GM23338 (cell line): ENCODE results near the gene PPY. TPM values are rescaled to one million over a fixed set of nuclear protein-coding genes. Genes with fewer than 3 reads are reported as not detected.

ENCODE experiments used
- polyA plus RNA-seq: library from polyadenylated mRNA; unstranded; fragments of >200 nt; fragmentation: Nextera tagmentation; extraction: Ambion mirVana; gene quantifications from 2 replicates; pipeline ENCODE4 v1.2.1, GENCODE V29; 2016
- total RNA-seq: library from RNA; depleted of rRNA; stranded (reverse); fragments of >200 nt; shearing (Covaris generic); gene quantifications from 2 replicates; pipeline ENCODE4 v1.2.3, GENCODE V29; 2014; rRNA removed

The PPY gene
- total and polyA plus RNA-seq, 2 experiments from 2014 or later = 0.94 TPM; not detected in 1

Other genes starting within 250 kb of the PPY start
- 0.31 TPM in 1 of 2 replicates, not detected in the other for gene SOST, start 183.7 kb downstream of the PPY start, total RNA-seq
- gene SOST, start 183.7 kb downstream of the PPY start, polyA plus RNA-seq = not detected in 2 replicates
- gene DUSP3, start 163.5 kb downstream of the PPY start, total RNA-seq = 17.5 and 22.1 TPM in 2 replicates
- gene DUSP3, start 163.5 kb downstream of the PPY start, polyA plus RNA-seq = 14.7 and 15.4 TPM in 2 replicates
- 0.07 and 0.12 TPM in 2 replicates for gene CFAP97D1, start 162.0 kb downstream of the PPY start, total RNA-seq
- gene CFAP97D1, start 162.0 kb downstream of the PPY start, polyA plus RNA-seq = 0.10 TPM in 1 of 2 replicates, not detected in the other
- 4.2 and 6.6 TPM in 2 replicates for gene MPP3, start 109.3 kb downstream of the PPY start, total RNA-seq
- gene MPP3, start 109.3 kb downstream of the PPY start, polyA plus RNA-seq = 5.6 and 7.4 TPM in 2 replicates
- not detected in 2 replicates for gene CD300LG, start 95.3 kb downstream of the PPY start, total RNA-seq
- not detected in 2 replicates for gene CD300LG, start 95.3 kb downstream of the PPY start, polyA plus RNA-seq
- gene MPP2, start 34.9 kb downstream of the PPY start, total RNA-seq = 20.7 and 21.0 TPM in 2 replicates
- gene MPP2, start 34.9 kb downstream of the PPY start, polyA plus RNA-seq = 7.2 and 7.8 TPM in 2 replicates
- 0.56 TPM in 1 of 2 replicates, not detected in the other for gene PYY, start 11.5 kb upstream of the PPY start, total RNA-seq
- 6.6 and 8.5 TPM in 2 replicates for gene PYY, start 11.5 kb upstream of the PPY start, polyA plus RNA-seq
- 7.2 and 7.7 TPM in 2 replicates for gene NAGS, start 62.1 kb upstream of the PPY start, total RNA-seq
- gene NAGS, start 62.1 kb upstream of the PPY start, polyA plus RNA-seq = 4.1 and 4.2 TPM in 2 replicates
- gene TMEM101, start 72.5 kb upstream of the PPY start, total RNA-seq = 31.6 and 38.4 TPM in 2 replicates
- 15.9 and 19.7 TPM in 2 replicates for gene TMEM101, start 72.5 kb upstream of the PPY start, polyA plus RNA-seq
- gene LSM12, start 124.2 kb upstream of the PPY start, total RNA-seq = 64.4 and 72.7 TPM in 2 replicates
- 226 and 241 TPM in 2 replicates for gene LSM12, start 124.2 kb upstream of the PPY start, polyA plus RNA-seq
- 110 and 112 TPM in 2 replicates for gene G6PC3, start 128.3 kb upstream of the PPY start, total RNA-seq
- gene G6PC3, start 128.3 kb upstream of the PPY start, polyA plus RNA-seq = 143 and 154 TPM in 2 replicates
- 71.1 and 86.9 TPM in 2 replicates for gene HDAC5, start 181.2 kb upstream of the PPY start, total RNA-seq
- gene HDAC5, start 181.2 kb upstream of the PPY start, polyA plus RNA-seq = 16.9 TPM in 2 replicates
- 17.0 and 19.0 TPM in 2 replicates for gene HROB, start 199.5 kb upstream of the PPY start, total RNA-seq
- 9.3 TPM in 2 replicates for gene HROB, start 199.5 kb upstream of the PPY start, polyA plus RNA-seq
- gene ASB16, start 228.2 kb upstream of the PPY start, total RNA-seq = not detected in 2 replicates
- 0.21 and 0.47 TPM in 2 replicates for gene ASB16, start 228.2 kb upstream of the PPY start, polyA plus RNA-seq
- gene TMUB2, start 244.5 kb upstream of the PPY start, total RNA-seq = 15.9 and 20.8 TPM in 2 replicates
- 16.5 and 17.0 TPM in 2 replicates for gene TMUB2, start 244.5 kb upstream of the PPY start, polyA plus RNA-seq